ENCODE measurements around the gene SLC39A7. TPM values are rescaled to one million over a fixed set of nuclear protein-coding genes. Genes with fewer than 3 reads are reported as not detected.

Gene SLC39A7
- 222 to 238 TPM (median 225 TPM) in 3 replicates for total RNA-seq
- long read RNA-seq, transcript SLC39A7-202 (7 exons, 2,409 nt), result minor isoform, 28 of 85 reads
- long read RNA-seq, transcript SLC39A7-201 (8 exons, 2,153 nt), result major isoform, 32 of 85 reads
- long read RNA-seq, partial matches to known transcripts, result 3 of 85 reads
- long read RNA-seq, other reads (novel, unspliced or antisense), result 21 of 85 reads

- peaks cover 68% of the 10 kb centered on the region for H3K4me1 Mint-ChIP-seq (ENCODE audit: low read depth)
- no peaks in the 10 kb centered on the region for H3K9me3 Mint-ChIP-seq (ENCODE audit: low read depth)
- H3K36me3 Mint-ChIP-seq (ENCODE audit: low read depth), result peaks cover 34% of the 10 kb centered on the region
- TF ChIP-seq CTCF (IDR thresholded peaks at IDR 0.05), result peak; percentile 5
- no peaks in the 10 kb centered on the region for H3K27me3 Mint-ChIP-seq (ENCODE audit: low read depth)
- DNase-seq (ENCODE audit: low spot score), result peak; percentile 99
- H3K4me3 Mint-ChIP-seq (ENCODE audit: unreplicated experiment), result peak within 1 kb of the TSS; percentile 99
- H3K27ac Mint-ChIP-seq (ENCODE audit: unreplicated experiment), result peak within 1 kb of the TSS; percentile 100
Measured at GRCh38 chr6:33200219-33201146, at the start of gene SLC39A7, which contains the start of gene RXRB. TSS of gene SLC39A7 (plus strand) at chr6:33200867. CDS start at chr6:33201246, 379 bp downstream. TSS of gene RXRB (minus strand) at chr6:33200665. CDS start at chr6:33200476, 189 bp downstream.

- Mint-ChIP-seq H3K27ac (ENCODE audit: unreplicated experiment) (no peak overlapping the region), H3K4me1 (ENCODE audit: low read depth) (no peaks in the 10 kb centered on the region), H3K27me3 (ENCODE audit: low read depth) (peaks cover 19% of the 10 kb centered on the region), H3K4me3 (ENCODE audit: unreplicated experiment) (no peak overlapping the region), H3K9me3 (ENCODE audit: low read depth) (peaks cover 10% of the 10 kb centered on the region), H3K36me3 (ENCODE audit: low read depth) (peaks cover 7% of the 10 kb centered on the region)
- DNase-seq (ENCODE audit: low spot score), result no peak
- TF ChIP-seq CTCF (IDR thresholded peaks at IDR 0.05), result no peak
Measured at GRCh38 chr6:33151050-33151449, 49.6 kb upstream of the SLC39A7 start.

GRCh38 chr6:33154349-33154748 is 46.3 kb upstream of the SLC39A7 start:
- H3K4me1 Mint-ChIP-seq (ENCODE audit: low read depth), result no peaks in the 10 kb centered on the region
- no peak for DNase-seq (ENCODE audit: low spot score)
- no peak overlapping the region for H3K4me3 Mint-ChIP-seq (ENCODE audit: unreplicated experiment)
- no peak for TF ChIP-seq CTCF (IDR thresholded peaks at IDR 0.05)
- peaks cover 7% of the 10 kb centered on the region for H3K36me3 Mint-ChIP-seq (ENCODE audit: low read depth)
- H3K27me3 Mint-ChIP-seq (ENCODE audit: low read depth), result peaks cover 12% of the 10 kb centered on the region
- no peak overlapping the region for H3K27ac Mint-ChIP-seq (ENCODE audit: unreplicated experiment)
- H3K9me3 Mint-ChIP-seq (ENCODE audit: low read depth), result peaks cover 10% of the 10 kb centered on the region

- DNase-seq (ENCODE audit: low spot score), result no peak
- peaks cover 10% of the 10 kb centered on the region for H3K9me3 Mint-ChIP-seq (ENCODE audit: low read depth)
- H3K36me3 Mint-ChIP-seq (ENCODE audit: low read depth), result peaks cover 7% of the 10 kb centered on the region
- H3K4me3 Mint-ChIP-seq (ENCODE audit: unreplicated experiment), result no peak overlapping the region
- no peak overlapping the region for H3K27ac Mint-ChIP-seq (ENCODE audit: unreplicated experiment)
- peaks cover 7% of the 10 kb centered on the region for H3K4me1 Mint-ChIP-seq (ENCODE audit: low read depth)
- H3K27me3 Mint-ChIP-seq (ENCODE audit: low read depth), result peaks cover 2% of the 10 kb centered on the region
- no peak for TF ChIP-seq CTCF (IDR thresholded peaks at IDR 0.05)
Measured at GRCh38 chr6:33156561-33156960, 44.1 kb upstream of the SLC39A7 start.

- H3K27ac Mint-ChIP-seq (ENCODE audit: unreplicated experiment), result no peak overlapping the region
- peaks cover 4% of the 10 kb centered on the region for H3K36me3 Mint-ChIP-seq (ENCODE audit: low read depth)
- H3K4me3 Mint-ChIP-seq (ENCODE audit: unreplicated experiment), result no peak overlapping the region
- H3K4me1 Mint-ChIP-seq (ENCODE audit: low read depth), result peaks cover 11% of the 10 kb centered on the region
- peaks cover 2% of the 10 kb centered on the region for H3K27me3 Mint-ChIP-seq (ENCODE audit: low read depth)
- no peak for TF ChIP-seq CTCF (IDR thresholded peaks at IDR 0.05)
- H3K9me3 Mint-ChIP-seq (ENCODE audit: low read depth), result peaks cover 7% of the 10 kb centered on the region
- DNase-seq (ENCODE audit: low spot score), result no peak
Measured at GRCh38 chr6:33156964-33157363, 43.7 kb upstream of the SLC39A7 start.

Measured in chondrocyte (in vitro differentiated cells).